HEK293 (cell line): ENCODE measurements around the gene NOG.

Experiments used
- BCL6B ChIP-seq: fragments of 450-650 bp; formaldehyde crosslinking; IDR thresholded peaks from 2 replicates; pipeline ENCODE4 v1.5.1; 2017; ENCODE audit warnings: missing biosample characterization, missing genetic modification characterization
- GLIS2 ChIP-seq: fragments of 450-650 bp; formaldehyde crosslinking; IDR thresholded peaks from 2 replicates; pipeline ENCODE4 v1.5.1; 2016; ENCODE audit warnings: missing biosample characterization, missing genetic modification characterization
- KLF8 ChIP-seq: fragments of 450-650 bp; formaldehyde crosslinking; IDR thresholded peaks from 2 replicates; pipeline ENCODE4 v1.5.1; 2016; ENCODE audit warnings: missing biosample characterization, missing genetic modification characterization
- OVOL3 ChIP-seq: fragments of 450-650 bp; formaldehyde crosslinking; IDR thresholded peaks from 2 replicates; pipeline ENCODE4 v1.5.1; 2016; ENCODE audit warnings: missing biosample characterization, missing genetic modification characterization
- REST ChIP-seq: fragments of 450-650 bp; formaldehyde crosslinking; IDR thresholded peaks from 2 replicates; pipeline ENCODE4 v1.5.1; 2016; ENCODE audit warnings: missing biosample characterization, missing genetic modification characterization
- SALL2 ChIP-seq: fragments of 450-650 bp; formaldehyde crosslinking; IDR thresholded peaks from 2 replicates; pipeline ENCODE4 v1.5.0; 2017; ENCODE audit warnings: missing biosample characterization, mild to moderate bottlenecking, missing genetic modification characterization, borderline replicate concordance
- YY1 ChIP-seq: fragments of 450-650 bp; formaldehyde crosslinking; IDR thresholded peaks from 2 replicates; pipeline ENCODE4 v1.5.1; 2018; ENCODE audit warnings: missing biosample characterization, missing genetic modification characterization
- ZBTB1 ChIP-seq: fragments of 450-650 bp; formaldehyde crosslinking; IDR thresholded peaks from 2 replicates; pipeline ENCODE4 v1.5.1; 2016; ENCODE audit warnings: missing biosample characterization, missing genetic modification characterization
- ZBTB20 ChIP-seq: fragments of 450-650 bp; formaldehyde crosslinking; IDR thresholded peaks from 2 replicates; pipeline ENCODE4 v1.5.1; 2016; ENCODE audit warnings: missing biosample characterization, missing genetic modification characterization
- ZBTB6 ChIP-seq: fragments of 450-650 bp; formaldehyde crosslinking; IDR thresholded peaks from 2 replicates; pipeline ENCODE4 v1.5.1; 2017; ENCODE audit warnings: missing biosample characterization, missing genetic modification characterization
- ZFP3 ChIP-seq: fragments of 450-650 bp; formaldehyde crosslinking; IDR thresholded peaks from 2 replicates; pipeline ENCODE4 v1.5.1; 2016; ENCODE audit warnings: low read depth, missing biosample characterization, missing genetic modification characterization
- ZIC2 ChIP-seq: fragments of 450-650 bp; formaldehyde crosslinking; IDR thresholded peaks from 2 replicates; pipeline ENCODE4 v1.5.1; 2016; ENCODE audit warnings: missing biosample characterization, missing genetic modification characterization
- ZNF10 ChIP-seq: fragments of 450-650 bp; formaldehyde crosslinking; IDR thresholded peaks from 2 replicates; pipeline ENCODE4 v1.5.1; 2017; ENCODE audit warnings: missing biosample characterization, missing genetic modification characterization
- ZNF169 ChIP-seq: fragments of 450-650 bp; formaldehyde crosslinking; IDR thresholded peaks from 2 replicates; pipeline ENCODE4 v1.5.1; 2016; ENCODE audit warnings: missing biosample characterization, missing genetic modification characterization
- ZNF175 ChIP-seq: fragments of 450-650 bp; formaldehyde crosslinking; IDR thresholded peaks from 2 replicates; pipeline ENCODE4 v1.5.1; 2016; ENCODE audit warnings: missing biosample characterization, missing genetic modification characterization
- ZNF202 ChIP-seq: fragments of 450-650 bp; formaldehyde crosslinking; IDR thresholded peaks from 2 replicates; pipeline ENCODE4 v1.5.1; 2016; ENCODE audit warnings: missing biosample characterization, missing genetic modification characterization, borderline replicate concordance
- ZNF24 ChIP-seq: fragments of 450-650 bp; formaldehyde crosslinking; IDR thresholded peaks from 2 replicates; pipeline ENCODE4 v1.5.1; 2016; ENCODE audit warnings: missing biosample characterization, missing genetic modification characterization
- ZNF404 ChIP-seq: fragments of 450-650 bp; formaldehyde crosslinking; IDR thresholded peaks from 2 replicates; pipeline ENCODE4 v1.5.1; 2017; ENCODE audit warnings: missing biosample characterization, missing genetic modification characterization
- ZNF426 ChIP-seq: fragments of 450-650 bp; formaldehyde crosslinking; IDR thresholded peaks from 2 replicates; pipeline ENCODE4 v1.5.1; 2017; ENCODE audit warnings: missing biosample characterization, missing genetic modification characterization, mild to moderate bottlenecking, inconsistent platforms, moderate library complexity
- ZNF514 ChIP-seq: fragments of 450-650 bp; formaldehyde crosslinking; IDR thresholded peaks from 2 replicates; pipeline ENCODE4 v1.5.1; 2016; ENCODE audit warnings: missing biosample characterization, missing genetic modification characterization
- ZNF549 ChIP-seq: fragments of 450-650 bp; IDR thresholded peaks from 2 replicates; pipeline ENCODE4 v1.5.1; 2018; ENCODE audit warnings: missing biosample characterization, missing genetic modification characterization, mild to moderate bottlenecking, inconsistent platforms, moderate library complexity
- ZNF629 ChIP-seq: fragments of 450-650 bp; formaldehyde crosslinking; IDR thresholded peaks from 2 replicates; pipeline ENCODE4 v1.5.1; 2017; ENCODE audit warnings: missing biosample characterization, missing genetic modification characterization
- ZSCAN16 ChIP-seq: fragments of 450-650 bp; formaldehyde crosslinking; IDR thresholded peaks from 2 replicates; pipeline ENCODE4 v1.5.1; 2016; ENCODE audit warnings: missing biosample characterization, missing genetic modification characterization
- ZSCAN30 ChIP-seq: fragments of 450-650 bp; IDR thresholded peaks from 2 replicates; pipeline ENCODE4 v1.5.1; 2018; ENCODE audit warnings: missing biosample characterization, mild to moderate bottlenecking, missing genetic modification characterization, moderate library complexity
- TF ChIP-seq, protein P1 (sequence below): fragments of 450-650 bp; formaldehyde crosslinking; IDR thresholded peaks from 2 replicates; pipeline ENCODE4 v1.5.1; 2016; ENCODE audit warnings: missing biosample characterization, missing genetic modification characterization
- TF ChIP-seq, protein P2 (sequence below): fragments of 450-650 bp; formaldehyde crosslinking; IDR thresholded peaks from 2 replicates; pipeline ENCODE4 v1.5.1; 2017; ENCODE audit warnings: missing biosample characterization, mild to moderate bottlenecking, missing genetic modification characterization, moderate library complexity
- TF ChIP-seq, protein P3 (sequence below): fragments of 450-650 bp; formaldehyde crosslinking; IDR thresholded peaks from 2 replicates; pipeline ENCODE4; 2016; ENCODE audit warnings: missing biosample characterization, missing genetic modification characterization

NOG gene

DNA sequence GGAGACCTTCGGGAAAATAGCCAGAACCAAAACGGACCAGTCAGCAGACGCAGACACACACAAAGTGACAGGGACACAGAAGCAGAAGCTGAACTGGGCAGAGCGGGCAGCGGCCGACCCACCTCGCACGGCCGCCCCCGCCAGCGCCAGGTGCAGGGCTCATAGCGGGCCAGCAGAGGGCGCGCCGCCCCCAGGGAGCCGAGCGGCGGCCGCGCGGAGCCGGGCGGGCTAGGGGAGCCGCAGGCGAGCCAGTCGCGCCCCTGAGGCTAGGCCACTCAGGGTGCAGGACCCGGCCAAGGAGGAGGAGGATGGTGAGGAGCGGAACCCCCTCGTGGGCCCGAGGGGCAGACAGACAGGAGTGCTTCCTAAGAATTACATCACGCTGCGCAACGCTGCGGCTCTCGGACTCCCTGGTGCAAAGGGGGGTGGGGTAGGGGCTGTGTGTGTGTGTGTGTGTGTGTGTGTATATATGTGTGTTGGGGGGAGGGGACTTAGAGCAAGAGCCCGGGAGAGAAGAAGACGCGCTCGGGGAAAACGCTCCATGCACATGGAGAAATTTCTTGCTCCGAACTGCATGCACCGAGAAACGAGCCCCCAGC lies 913 bp upstream of the NOG start (continued):
- TF ChIP-seq ZBTB6 (tag by site-specific recombination): no peak
- TF ChIP-seq ZNF514 (tag by site-specific recombination): no peak
- no peak for TF ChIP-seq REST
- no peak for TF ChIP-seq ZSCAN16 (tag by site-specific recombination)
- peak; percentile 88 for TF ChIP-seq ZBTB20
- no peak for TF ChIP-seq ZNF426 (tag by site-specific recombination)
- peak; percentile 74 for TF ChIP-seq ZNF629 (tag by site-specific recombination)
- TF ChIP-seq OVOL3: peak; percentile 61
- no peak for TF ChIP-seq ZBTB1 (tag by site-specific recombination)
- no peak for TF ChIP-seq SALL2 (tag by site-specific recombination)
- no peak for TF ChIP-seq ZNF175 (tag by site-specific recombination)
- peak; percentile 62; the same call in 1 of the 2 replicates for TF ChIP-seq ZNF24 (tag by site-specific recombination)
- TF ChIP-seq, protein P1, sequence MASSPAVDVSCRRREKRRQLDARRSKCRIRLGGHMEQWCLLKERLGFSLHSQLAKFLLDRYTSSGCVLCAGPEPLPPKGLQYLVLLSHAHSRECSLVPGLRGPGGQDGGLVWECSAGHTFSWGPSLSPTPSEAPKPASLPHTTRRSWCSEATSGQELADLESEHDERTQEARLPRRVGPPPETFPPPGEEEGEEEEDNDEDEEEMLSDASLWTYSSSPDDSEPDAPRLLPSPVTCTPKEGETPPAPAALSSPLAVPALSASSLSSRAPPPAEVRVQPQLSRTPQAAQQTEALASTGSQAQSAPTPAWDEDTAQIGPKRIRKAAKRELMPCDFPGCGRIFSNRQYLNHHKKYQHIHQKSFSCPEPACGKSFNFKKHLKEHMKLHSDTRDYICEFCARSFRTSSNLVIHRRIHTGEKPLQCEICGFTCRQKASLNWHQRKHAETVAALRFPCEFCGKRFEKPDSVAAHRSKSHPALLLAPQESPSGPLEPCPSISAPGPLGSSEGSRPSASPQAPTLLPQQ: peak; percentile 70
- TF ChIP-seq, protein P2, sequence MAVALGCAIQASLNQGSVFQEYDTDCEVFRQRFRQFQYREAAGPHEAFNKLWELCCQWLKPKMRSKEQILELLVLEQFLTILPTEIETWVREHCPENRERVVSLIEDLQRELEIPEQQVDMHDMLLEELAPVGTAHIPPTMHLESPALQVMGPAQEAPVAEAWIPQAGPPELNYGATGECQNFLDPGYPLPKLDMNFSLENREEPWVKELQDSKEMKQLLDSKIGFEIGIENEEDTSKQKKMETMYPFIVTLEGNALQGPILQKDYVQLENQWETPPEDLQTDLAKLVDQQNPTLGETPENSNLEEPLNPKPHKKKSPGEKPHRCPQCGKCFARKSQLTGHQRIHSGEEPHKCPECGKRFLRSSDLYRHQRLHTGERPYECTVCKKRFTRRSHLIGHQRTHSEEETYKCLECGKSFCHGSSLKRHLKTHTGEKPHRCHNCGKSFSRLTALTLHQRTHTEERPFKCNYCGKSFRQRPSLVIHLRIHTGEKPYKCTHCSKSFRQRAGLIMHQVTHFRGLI (tag by site-specific recombination): 0 out of 2 replicates have a peak, but pooled peaks have one; percentile 24
- 0 out of 2 replicates have a peak, but pooled peaks have one; percentile 34 for TF ChIP-seq ZNF169 (tag by site-specific recombination)
- TF ChIP-seq ZNF10 (tag by site-specific recombination): peak; percentile 12; the same call in 1 of the 2 replicates
- TF ChIP-seq ZNF404 (tag by site-specific recombination): no peak
- TF ChIP-seq, protein P3, sequence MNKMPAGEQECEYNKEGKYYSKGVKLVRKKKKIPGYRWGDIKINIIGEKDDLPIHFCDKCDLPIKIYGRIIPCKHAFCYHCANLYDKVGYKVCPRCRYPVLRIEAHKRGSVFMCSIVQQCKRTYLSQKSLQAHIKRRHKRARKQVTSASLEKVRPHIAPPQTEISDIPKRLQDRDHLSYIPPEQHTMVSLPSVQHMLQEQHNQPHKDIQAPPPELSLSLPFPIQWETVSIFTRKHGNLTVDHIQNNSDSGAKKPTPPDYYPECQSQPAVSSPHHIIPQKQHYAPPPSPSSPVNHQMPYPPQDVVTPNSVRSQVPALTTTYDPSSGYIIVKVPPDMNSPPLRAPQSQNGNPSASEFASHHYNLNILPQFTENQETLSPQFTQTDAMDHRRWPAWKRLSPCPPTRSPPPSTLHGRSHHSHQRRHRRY: peak; percentile 87
- no peak for TF ChIP-seq ZNF549 (tag by site-specific recombination)
- peak; percentile 97 for TF ChIP-seq KLF8 (tag by site-specific recombination)
- no peak for TF ChIP-seq ZFP3 (tag by site-specific recombination)
- no peak for TF ChIP-seq ZNF202 (tag by site-specific recombination)
- TF ChIP-seq BCL6B (tag by site-specific recombination): 0 out of 2 replicates have a peak, but pooled peaks have one; percentile 14
- peak; percentile 92 for TF ChIP-seq ZIC2 (tag by site-specific recombination)
- TF ChIP-seq GLIS2 (tag by site-specific recombination): peak; percentile 97
- peak; percentile 37 for TF ChIP-seq ZSCAN30
- TF ChIP-seq YY1 (tag by site-specific recombination): no peak
